Measurements from ENCODE around the gene DTNBP1. TPM values are rescaled to one million over a fixed set of nuclear protein-coding genes. Genes with fewer than 3 reads are reported as not detected.

DTNBP1 gene
- total RNA-seq, 3 donors from 2014 or later: 19.6 to 31.8 (median 25.0) TPM

GRCh38 chr6:15496345-15497131, 166.3 kb downstream of the DTNBP1 start:
- H3K4me3 ChIP-seq: no peak overlapping the region
- TF ChIP-seq CTCF (IDR thresholded peaks at IDR 0.05): no peak
- H3K9me3 ChIP-seq: no peaks in the 10 kb centered on the region
- H3K4me1 ChIP-seq (ENCODE audit: low read depth): no peaks in the 10 kb centered on the region
- H3K36me3 ChIP-seq (ENCODE audit: low read depth): no peaks in the 10 kb centered on the region
- peak in 1 of 3 donors; percentile 55 for DNase-seq
- ATAC-seq: no peak
- intact Hi-C loops (cut with DNase I, micrococcal nuclease): no loop called here

GRCh38 chr6:15495375-15495901, 167.4 kb downstream of the DTNBP1 start:
- no peaks in the 10 kb centered on the region for H3K36me3 ChIP-seq (ENCODE audit: low read depth)
- no peaks in the 10 kb centered on the region for H3K9me3 ChIP-seq
- no peak for TF ChIP-seq CTCF (IDR thresholded peaks at IDR 0.05)
- DNase-seq: no peak
- H3K4me3 ChIP-seq: no peak overlapping the region
- intact Hi-C loops (cut with DNase I, micrococcal nuclease): no loop called here
- no peaks in the 10 kb centered on the region for H3K4me1 ChIP-seq (ENCODE audit: low read depth)
- peak; percentile 28 for ATAC-seq

- no peak for ATAC-seq
- Histone ChIP-seq H3K36me3 (ENCODE audit: low read depth) (no peaks in the 10 kb centered on the region), H3K4me3 (no peak overlapping the region), H3K4me1 (ENCODE audit: low read depth) (no peaks in the 10 kb centered on the region), H3K9me3 (no peaks in the 10 kb centered on the region)
- intact Hi-C loops (cut with DNase I, micrococcal nuclease): no loop called here
- no peak for TF ChIP-seq CTCF (IDR thresholded peaks at IDR 0.05)
- no peak for DNase-seq
These were observed 169.2 kb downstream of the DTNBP1 start for GRCh38 chr6:15493437-15494168.

GRCh38 chr6:15491986-15492269, 170.9 kb downstream of the DTNBP1 start:
- DNase-seq (no peak), ATAC-seq (no peak)

More at GRCh38 chr6:15491986-15492269, 170.9 kb downstream of the DTNBP1 start:
- Histone ChIP-seq H3K36me3 (ENCODE audit: low read depth) (no peaks in the 10 kb centered on the region), H3K4me3 (no peak overlapping the region), H3K9me3 (no peaks in the 10 kb centered on the region), H3K4me1 (ENCODE audit: low read depth) (no peaks in the 10 kb centered on the region)
- TF ChIP-seq CTCF (IDR thresholded peaks at IDR 0.05): no peak
- intact Hi-C loops (cut with DNase I, micrococcal nuclease): no loop called here
